A549 (cell line): Measurements from ENCODE around the gene EVC. TPM values are rescaled to one million over a fixed set of nuclear protein-coding genes. Genes with fewer than 3 reads are reported as not detected.

Experiments used
- ATAC-seq, 2 experiments: fragments of 200-7000 bp in 1 of 2; fragments of >200 bp in 1 of 2; cut with Nextera tagmentation in 1 of 2; cut with Tn5 transposase in 1 of 2; 3 replicates each; pipeline versions ENCODE4 v1.8.0 to v1.9.1; 2018 to 2020; ENCODE audit warnings: mild to moderate bottlenecking in 1 of 2, moderate library complexity in 1 of 2
- CTCF ChIA-PET: fragments of 300-600 bp; sonication (Branson Sonifier 250); formaldehyde crosslinking; extraction: SDS; loops from one replicate; lab custom pipeline; 2021; ENCODE audit warnings: antibody characterized with exemption, inconsistent platforms; lab: Yijun Ruan, JAX
- POLR2A ChIA-PET: fragments of 350-600 bp; formaldehyde crosslinking; extraction: SDS; loops from one replicate; lab custom pipeline; 2021; ENCODE audit warnings: antibody characterized with exemption, inconsistent platforms; lab: Yijun Ruan, JAX
- DNase-seq, 2 experiments: peaks; one replicate each; pipeline versions ENCODE4 v3.0.0 to v3.0.0-alpha.2; 2011 to 2016; ENCODE audit warnings: low read depth in 1 of 2, low spot score in 1 of 2
- FAIRE-seq: peaks from 2 replicates; lab custom pipeline; 2011; peaks lifted over from hg19 to GRCh38; lab: Jason Lieb, UNC
- H3K27ac ChIP-seq, 2 experiments: fragments of >200 bp; sonication (Bioruptor Twin); formaldehyde crosslinking; 3 replicates each; pipeline ENCODE4 v1.5.1; 2016 to 2017
- H3K4me1 ChIP-seq: fragments of >200 bp; sonication (Bioruptor Twin); formaldehyde crosslinking; 3 replicates; pipeline ENCODE4 v1.6.1; 2016
- H3K4me2 ChIP-seq: fragments of >200 bp; sonication (Bioruptor Twin); formaldehyde crosslinking; 3 replicates; pipeline ENCODE4 v1.6.1; 2016
- H3K4me3 ChIP-seq: fragments of >200 bp; sonication (Bioruptor Twin); formaldehyde crosslinking; 3 replicates; pipeline ENCODE4 v1.5.1; 2016
- H3K9me3 ChIP-seq: fragments of >200 bp; sonication (Bioruptor Twin); formaldehyde crosslinking; 3 replicates; pipeline ENCODE4 v1.6.1; 2016
- BHLHE40 ChIP-seq: IDR thresholded peaks from 2 replicates; pipeline ENCODE4 v1.6.1; 2012; ENCODE audit warnings: low read depth, low read length, inconsistent platforms
- EHF ChIP-seq: fragments of 250-450 bp; sonication (Bioruptor Pico); IDR thresholded peaks from 2 replicates; pipeline ENCODE4 v1.5.0; 2020; ENCODE audit warnings: mild to moderate bottlenecking
- ESRRA ChIP-seq: fragments of 150-350 bp; IDR thresholded peaks from 2 replicates; pipeline ENCODE4 v1.6.1; 2014; ENCODE audit warnings: mild to moderate bottlenecking, low read length, borderline replicate concordance
- FOSB ChIP-seq: fragments of 250-450 bp; sonication (Bioruptor Pico); IDR thresholded peaks from 2 replicates; pipeline ENCODE4 v1.5.0; 2020; ENCODE audit warnings: mild to moderate bottlenecking, moderate library complexity
- FOXS1 ChIP-seq: fragments of 250-450 bp; sonication (Bioruptor Pico); IDR thresholded peaks from 2 replicates; pipeline ENCODE4 v1.5.0; 2020; ENCODE audit warnings: mild to moderate bottlenecking, moderate library complexity
- GATA3 ChIP-seq: IDR thresholded peaks from 2 replicates; pipeline ENCODE4 v1.6.1; 2012; ENCODE audit warnings: borderline replicate concordance
- HEYL ChIP-seq: fragments of 250-450 bp; sonication (Bioruptor Pico); IDR thresholded peaks from 2 replicates; pipeline ENCODE4 v1.8.0; 2021; ENCODE audit warnings: mild to moderate bottlenecking, moderate library complexity
- HOXA7 ChIP-seq: fragments of 250-450 bp; sonication (Bioruptor Pico); IDR thresholded peaks from 2 replicates; pipeline ENCODE4 v1.5.0; 2020; ENCODE audit warnings: mild to moderate bottlenecking, moderate library complexity
- HOXB5 ChIP-seq: fragments of 250-450 bp; sonication (Bioruptor Pico); IDR thresholded peaks from 2 replicates; pipeline ENCODE4 v1.5.0; 2020; ENCODE audit warnings: mild to moderate bottlenecking, moderate library complexity
- JUN ChIP-seq, 2 experiments: fragments of >200 bp; sonication (Bioruptor Twin); formaldehyde crosslinking; IDR thresholded peaks; 2 replicates in 1 of 2; 3 replicates in 1 of 2; pipeline ENCODE4 v1.6.1; 2016 to 2017
- KDM1A ChIP-seq: fragments of 200-600 bp; sonication (generic); IDR thresholded peaks from 2 replicates; pipeline ENCODE4 v1.6.1; 2016; ENCODE audit warnings: low read depth, mild to moderate bottlenecking
- KDM5A ChIP-seq: fragments of 200-600 bp; sonication (generic); IDR thresholded peaks from 2 replicates; pipeline ENCODE4 v1.6.1; 2016; ENCODE audit warnings: antibody characterized with exemption, mild to moderate bottlenecking
- MAFK ChIP-seq: fragments of 450-650 bp; IDR thresholded peaks from 2 replicates; pipeline ENCODE4 v1.6.1; 2014; ENCODE audit not compliant: partially characterized antibody
- MYC ChIP-seq: IDR thresholded peaks from 2 replicates; pipeline ENCODE4 v1.6.1; 2012; ENCODE audit warnings: mild to moderate bottlenecking, inconsistent platforms, low read length, improper control_type of control experiment, borderline replicate concordance
- NFE2L2 ChIP-seq: fragments of 150-350 bp; conservative IDR thresholded peaks from 2 replicates; pipeline ENCODE4 v1.6.1; 2014; ENCODE audit warnings: low read length
- NPAS2 ChIP-seq: fragments of 250-450 bp; sonication (Bioruptor Pico); IDR thresholded peaks from 2 replicates; pipeline ENCODE4 v1.8.0; 2022; ENCODE audit warnings: mild to moderate bottlenecking, moderate library complexity, borderline replicate concordance
- RAD21 ChIP-seq, 2 experiments: fragments of >200 bp in 1 of 2; sonication (Bioruptor Twin) in 1 of 2; formaldehyde crosslinking in 1 of 2; IDR thresholded peaks in 1 of 2; conservative IDR thresholded peaks in 1 of 2; 2 replicates in 1 of 2; 3 replicates in 1 of 2; pipeline ENCODE4 v1.6.1; 2012 to 2018; ENCODE audit warnings: inconsistent platforms in 1 of 2
- RFX5 ChIP-seq: fragments of 450-650 bp; IDR thresholded peaks from 2 replicates; pipeline ENCODE4 v1.7.1; 2014; ENCODE audit warnings: antibody characterized with exemption, mild to moderate bottlenecking, moderate library complexity
- SMC3 ChIP-seq: fragments of >200 bp; sonication (Bioruptor Twin); formaldehyde crosslinking; IDR thresholded peaks from 3 replicates; pipeline ENCODE4 v1.6.1; 2018; ENCODE audit warnings: inconsistent platforms
- TP53 ChIP-seq: fragments of 250-450 bp; sonication (Bioruptor Pico); IDR thresholded peaks from 2 replicates; pipeline ENCODE4 v1.5.0; 2021; ENCODE audit warnings: mild to moderate bottlenecking, moderate library complexity
- ZC3H11A ChIP-seq: fragments of 450-650 bp; IDR thresholded peaks from 2 replicates; pipeline ENCODE4 v1.6.1; 2014; ENCODE audit warnings: antibody characterized with exemption, mild to moderate bottlenecking
- ZFP36 ChIP-seq: fragments of 450-650 bp; IDR thresholded peaks from 2 replicates; pipeline ENCODE4 v1.6.1; 2014; ENCODE audit warnings: borderline replicate concordance; ENCODE audit not compliant: partially characterized antibody
- ZNF302 ChIP-seq: fragments of 250-450 bp; sonication (Bioruptor Pico); IDR thresholded peaks from 2 replicates; pipeline ENCODE4 v1.9.0; 2021; ENCODE audit warnings: inconsistent platforms, mild to moderate bottlenecking, moderate library complexity
- ZSCAN20 ChIP-seq: fragments of 250-450 bp; sonication (Bioruptor Pico); IDR thresholded peaks from 2 replicates; pipeline ENCODE4 v1.8.0; 2022; ENCODE audit warnings: mild to moderate bottlenecking, moderate library complexity
- WGBS: methylation state at CpG from one replicate; pipeline ENCODE4 v1.1.6; 2017; ENCODE audit errors: missing lambda C conversion rate; 5-methylcytosine and 5-hydroxymethylcytosine counted together
- polyA plus RNA-seq, 4 experiments: library from polyadenylated mRNA; depleted of rRNA in 3 of 4; stranded (reverse); fragments of >200 nt; fragmentation: RNase III in 1 of 4; extraction: RNeasy Plus Mini Kit Qiagen cat#74134 plus additional on column Dnase treatment in 1 of 4; gene quantifications; 2 replicates in 3 of 4; 3 replicates in 1 of 4; pipeline ENCODE4 v1.2.3, GENCODE V29; 2011 to 2017
- TF ChIP-seq, protein P1 (sequence below): fragments of >200 bp; sonication (Bioruptor Twin); formaldehyde crosslinking; IDR thresholded peaks from 3 replicates; pipeline ENCODE4 v1.5.1; 2016
- TF ChIP-seq, protein P2 (sequence below): fragments of 150-350 bp; IDR thresholded peaks from 2 replicates; pipeline ENCODE4 v1.6.1; 2014; ENCODE audit warnings: low read depth, mild to moderate bottlenecking, low read length
- TF ChIP-seq, protein P3 (sequence below): fragments of 250-450 bp; sonication (Bioruptor Pico); IDR thresholded peaks from 2 replicates; pipeline ENCODE4 v1.5.0; 2020; ENCODE audit warnings: low read depth, mild to moderate bottlenecking, moderate library complexity
- TF ChIP-seq, protein P4 (sequence below): fragments of >200 bp; sonication (Bioruptor Twin); formaldehyde crosslinking; IDR thresholded peaks from 2 replicates; pipeline ENCODE4 v1.6.1; 2016

The EVC gene
- polyA plus RNA-seq, 2 of the 4 experiments (the other 2 are of a cell fraction), result 3.0 to 5.5 TPM

DNA sequence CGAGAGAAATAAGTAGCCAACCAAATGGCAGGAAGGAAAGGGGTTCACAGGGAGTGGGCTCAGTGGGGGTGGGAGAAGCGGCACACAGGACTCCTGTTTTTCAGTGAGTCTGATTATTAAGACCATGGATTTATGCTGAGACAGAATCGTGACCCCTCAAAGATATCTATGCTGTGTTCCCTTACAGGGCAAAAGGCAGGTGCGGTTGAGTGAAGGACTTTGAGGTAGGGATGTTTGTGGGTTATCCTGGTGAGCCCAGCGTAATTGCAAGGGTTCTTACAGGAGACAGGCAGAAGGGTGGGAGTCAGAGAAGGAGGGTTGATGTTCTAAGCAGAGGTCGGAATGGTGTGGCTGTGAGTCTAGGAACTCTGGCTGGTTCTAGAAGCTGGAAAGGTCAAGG is 73.0 kb downstream of the EVC start:
- no peak overlapping the region for H3K4me3 ChIP-seq
- TF ChIP-seq GATA3, result no peak
- TF ChIP-seq NPAS2 (CRISPR knock-in tag), result no peak
- TF ChIP-seq JUN (IDR thresholded peaks at IDR 0.05), result no peak
- no peak for TF ChIP-seq HEYL (CRISPR knock-in tag)
- TF ChIP-seq NFE2L2, result no peak
- TF ChIP-seq MYC, result no peak
- no peak for TF ChIP-seq BHLHE40
- no peak for TF ChIP-seq FOSB (CRISPR knock-in tag)
- TF ChIP-seq HOXB5 (CRISPR knock-in tag), result no peak
- TF ChIP-seq, protein P1, sequence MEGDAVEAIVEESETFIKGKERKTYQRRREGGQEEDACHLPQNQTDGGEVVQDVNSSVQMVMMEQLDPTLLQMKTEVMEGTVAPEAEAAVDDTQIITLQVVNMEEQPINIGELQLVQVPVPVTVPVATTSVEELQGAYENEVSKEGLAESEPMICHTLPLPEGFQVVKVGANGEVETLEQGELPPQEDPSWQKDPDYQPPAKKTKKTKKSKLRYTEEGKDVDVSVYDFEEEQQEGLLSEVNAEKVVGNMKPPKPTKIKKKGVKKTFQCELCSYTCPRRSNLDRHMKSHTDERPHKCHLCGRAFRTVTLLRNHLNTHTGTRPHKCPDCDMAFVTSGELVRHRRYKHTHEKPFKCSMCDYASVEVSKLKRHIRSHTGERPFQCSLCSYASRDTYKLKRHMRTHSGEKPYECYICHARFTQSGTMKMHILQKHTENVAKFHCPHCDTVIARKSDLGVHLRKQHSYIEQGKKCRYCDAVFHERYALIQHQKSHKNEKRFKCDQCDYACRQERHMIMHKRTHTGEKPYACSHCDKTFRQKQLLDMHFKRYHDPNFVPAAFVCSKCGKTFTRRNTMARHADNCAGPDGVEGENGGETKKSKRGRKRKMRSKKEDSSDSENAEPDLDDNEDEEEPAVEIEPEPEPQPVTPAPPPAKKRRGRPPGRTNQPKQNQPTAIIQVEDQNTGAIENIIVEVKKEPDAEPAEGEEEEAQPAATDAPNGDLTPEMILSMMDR, result no peak
- no peak for TF ChIP-seq MAFK
- TF ChIP-seq KDM1A, result no peak
- TF ChIP-seq HOXA7, result no peak
- DNase-seq (no peak), FAIRE-seq (no peak), ATAC-seq (no peak)
- H3K9me3 ChIP-seq, result no peaks in the 10 kb centered on the region
- WGBS, result 97% methylated on average over 6 of the region's 6 CpGs
- H3K27ac ChIP-seq, result no peak overlapping the region
- no peak overlapping the region for H3K4me2 ChIP-seq
- POLR2A ChIA-PET, result no interaction called here
- no peaks in the 10 kb centered on the region; the same call in 2 of the 3 replicates for H3K4me1 ChIP-seq
- CTCF ChIA-PET, result no interaction called here

DNA sequence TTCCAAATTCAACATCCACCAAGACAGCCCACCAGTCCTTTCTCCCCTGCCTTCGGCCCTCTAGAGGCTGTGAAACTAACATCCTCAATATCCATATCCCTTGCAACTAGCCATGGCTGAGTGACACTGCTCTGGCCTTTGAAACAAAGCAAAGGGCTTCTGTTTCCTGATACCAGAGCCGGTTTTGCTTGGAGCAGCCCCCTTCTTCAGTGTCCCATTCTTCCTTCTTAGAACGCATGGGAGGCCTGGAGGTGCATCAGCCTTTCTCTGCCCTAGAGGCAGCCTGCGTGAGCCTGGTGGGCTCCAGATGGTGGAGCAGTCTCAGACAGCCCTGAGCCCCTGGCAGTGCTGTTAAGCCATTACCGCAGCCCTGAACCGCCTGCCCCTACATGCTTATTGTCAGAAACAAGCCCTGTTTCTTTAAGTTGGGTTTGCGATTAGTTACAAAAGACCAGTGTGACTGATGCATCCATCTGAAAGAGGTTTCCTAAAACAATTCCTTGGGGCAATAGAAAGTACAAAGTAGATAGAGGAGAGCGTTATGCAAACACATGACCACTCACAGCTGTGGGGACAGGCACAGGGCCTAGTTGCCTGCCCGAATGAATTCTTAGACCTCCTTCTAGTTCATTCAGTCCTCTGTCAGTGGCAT is 74.1 kb downstream of the EVC start:
- CTCF ChIA-PET, result interaction anchor here (0.9 kb wide), 1 partner anchor 10 kb away, joined by 4 read pairs; no protein-coding TSS in a partner anchor
- FAIRE-seq (no peak), ATAC-seq (no peak), DNase-seq (no peak)
- Histone ChIP-seq H3K4me2 (no peak overlapping the region), H3K4me3 (no peak overlapping the region), H3K27ac (no peak overlapping the region), H3K9me3 (no peaks in the 10 kb centered on the region), H3K4me1 (peaks cover 2% of the 10 kb centered on the region; the same call in 1 of the 3 replicates)
- POLR2A ChIA-PET, result no interaction called here
- TF ChIP-seq, protein P2, sequence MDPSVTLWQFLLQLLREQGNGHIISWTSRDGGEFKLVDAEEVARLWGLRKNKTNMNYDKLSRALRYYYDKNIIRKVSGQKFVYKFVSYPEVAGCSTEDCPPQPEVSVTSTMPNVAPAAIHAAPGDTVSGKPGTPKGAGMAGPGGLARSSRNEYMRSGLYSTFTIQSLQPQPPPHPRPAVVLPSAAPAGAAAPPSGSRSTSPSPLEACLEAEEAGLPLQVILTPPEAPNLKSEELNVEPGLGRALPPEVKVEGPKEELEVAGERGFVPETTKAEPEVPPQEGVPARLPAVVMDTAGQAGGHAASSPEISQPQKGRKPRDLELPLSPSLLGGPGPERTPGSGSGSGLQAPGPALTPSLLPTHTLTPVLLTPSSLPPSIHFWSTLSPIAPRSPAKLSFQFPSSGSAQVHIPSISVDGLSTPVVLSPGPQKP, result no peak
- TF ChIP-seq FOSB (CRISPR knock-in tag), result no peak
- no peak for TF ChIP-seq ZC3H11A
- TF ChIP-seq JUN (IDR thresholded peaks at IDR 0.05), result no peak
- TF ChIP-seq KDM5A, result no peak
- TF ChIP-seq, protein P3, sequence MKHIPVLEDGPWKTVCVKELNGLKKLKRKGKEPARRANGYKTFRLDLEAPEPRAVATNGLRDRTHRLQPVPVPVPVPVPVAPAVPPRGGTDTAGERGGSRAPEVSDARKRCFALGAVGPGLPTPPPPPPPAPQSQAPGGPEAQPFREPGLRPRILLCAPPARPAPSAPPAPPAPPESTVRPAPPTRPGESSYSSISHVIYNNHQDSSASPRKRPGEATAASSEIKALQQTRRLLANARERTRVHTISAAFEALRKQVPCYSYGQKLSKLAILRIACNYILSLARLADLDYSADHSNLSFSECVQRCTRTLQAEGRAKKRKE (CRISPR knock-in tag), result no peak
- no peak for TF ChIP-seq ESRRA
- TF ChIP-seq FOXS1 (CRISPR knock-in tag), result no peak
- no peak for TF ChIP-seq SMC3
- TF ChIP-seq NFE2L2, result no peak
- no peak for TF ChIP-seq HEYL (CRISPR knock-in tag)
- TF ChIP-seq, protein P4, sequence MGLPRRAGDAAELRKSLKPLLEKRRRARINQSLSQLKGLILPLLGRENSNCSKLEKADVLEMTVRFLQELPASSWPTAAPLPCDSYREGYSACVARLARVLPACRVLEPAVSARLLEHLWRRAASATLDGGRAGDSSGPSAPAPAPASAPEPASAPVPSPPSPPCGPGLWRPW, result no peak
- no peak for TF ChIP-seq EHF
- TF ChIP-seq RFX5, result no peak
- TF ChIP-seq TP53, result no peak
- TF ChIP-seq RAD21 (conservative IDR thresholded peaks at IDR 0.05 in 1 of 2, IDR thresholded peaks at IDR 0.05 in 1 of 2), result no peak
- no peak for TF ChIP-seq ZFP36
- no peak for TF ChIP-seq ZSCAN20 (CRISPR knock-in tag)
- TF ChIP-seq ZNF302 (CRISPR knock-in tag), result no peak
- WGBS, result 92% methylated on average over 9 of the region's 9 CpGs
